ENCODE data around the gene ITGA5. TPM values are rescaled to one million over a fixed set of nuclear protein-coding genes. Genes with fewer than 3 reads are reported as not detected.

Gene ITGA5
- total RNA-seq, 1 experiment from 2014 or later, result 50.6 TPM

DNA sequence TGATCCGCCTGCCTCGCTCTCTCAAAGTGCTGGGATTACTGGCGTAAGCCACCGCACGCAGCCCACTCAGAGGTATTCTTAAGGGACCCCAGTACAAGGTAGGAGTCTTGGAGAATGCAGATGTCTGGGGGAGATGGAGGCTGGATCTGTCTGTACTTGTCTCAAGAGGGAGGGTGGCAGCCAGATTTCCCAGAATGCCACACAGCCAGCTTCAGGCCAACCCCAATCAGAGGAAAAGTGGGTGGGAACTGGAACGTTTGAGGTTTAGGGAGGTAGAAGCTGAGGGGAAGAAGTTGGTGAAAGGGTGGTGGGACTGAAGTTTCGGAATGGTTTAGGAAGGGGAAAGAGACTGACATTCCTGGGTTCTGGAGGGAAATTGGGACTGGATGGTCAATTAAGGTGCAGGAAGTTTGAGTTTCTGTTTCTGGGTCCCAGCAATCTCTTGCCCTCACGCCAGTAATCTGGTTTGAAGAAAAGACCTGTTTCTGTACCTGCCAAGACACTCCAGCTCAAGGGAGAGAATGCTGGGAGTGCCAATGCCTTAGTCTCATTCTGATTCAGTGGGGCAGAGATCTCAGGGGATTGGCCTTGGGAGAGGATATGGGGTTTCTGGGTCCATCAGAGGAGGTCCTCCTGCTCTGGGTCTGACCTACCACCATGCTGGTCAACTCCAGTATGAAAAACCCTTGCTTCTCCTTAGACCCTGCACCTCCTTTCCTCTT is 26.4 kb downstream of the ITGA5 start:
- DNase-seq, result no peak
- H3K4me3 ChIP-seq (ENCODE audit: insufficient read depth, low read depth, low read length), result no peak overlapping the region
- H3K27me3 ChIP-seq (ENCODE audit: control insufficient read depth, insufficient read depth, low read length), result peaks cover 3% of the 10 kb centered on the region
- peaks cover 11% of the 10 kb centered on the region for H3K36me3 ChIP-seq (replicated peaks; ENCODE audit: control insufficient read depth, insufficient read depth, low read length)

DNA sequence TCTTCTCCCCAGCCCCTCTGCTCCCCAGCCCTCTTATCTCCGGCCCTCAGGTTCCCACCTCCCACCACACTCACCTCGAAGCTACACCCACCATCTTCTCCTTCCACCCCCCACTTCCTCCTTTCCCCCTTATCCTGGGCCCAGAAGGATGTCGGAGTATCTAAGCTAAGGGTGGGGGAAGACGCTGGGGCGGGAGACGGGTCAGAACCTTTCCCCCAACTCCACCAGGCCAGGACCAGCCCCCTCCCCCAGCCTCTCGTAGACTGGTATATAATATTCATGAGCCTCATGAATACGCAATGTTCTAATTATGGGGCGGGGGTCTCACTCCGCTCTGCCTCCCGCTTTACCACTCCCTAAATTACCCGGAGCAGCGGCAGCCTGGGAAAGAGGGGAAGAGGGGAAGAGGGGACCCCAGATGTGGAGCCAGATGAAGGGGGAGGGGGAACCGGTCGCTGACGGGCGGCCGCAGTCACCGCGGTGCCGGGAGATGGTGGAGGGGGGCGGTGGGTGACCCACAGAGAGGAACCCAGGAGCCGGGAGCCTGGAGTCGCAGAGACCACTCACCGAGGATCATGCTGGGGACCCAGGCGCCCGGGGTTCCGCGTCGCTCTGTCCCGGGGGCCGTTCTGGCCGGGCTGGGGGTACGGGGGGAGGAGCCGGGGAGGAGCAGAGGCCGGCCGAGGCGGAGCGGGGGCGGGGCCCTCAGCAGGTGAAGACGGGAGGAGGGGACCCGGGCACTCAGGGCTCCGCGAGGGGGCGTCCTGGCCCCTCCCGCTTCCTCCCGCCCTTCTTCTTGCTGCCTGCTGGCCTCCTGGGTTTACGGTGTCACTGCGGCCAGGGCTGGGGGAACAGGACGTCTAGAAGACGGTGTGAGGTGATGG is 28.2 kb downstream of the ITGA5 start:
- peaks cover 3% of the 10 kb centered on the region for H3K27me3 ChIP-seq (ENCODE audit: control insufficient read depth, insufficient read depth, low read length)
- H3K36me3 ChIP-seq (replicated peaks; ENCODE audit: control insufficient read depth, insufficient read depth, low read length), result no peaks in the 10 kb centered on the region
- peak; percentile 99 for DNase-seq
- H3K4me3 ChIP-seq (ENCODE audit: insufficient read depth, low read depth, low read length), result peak overlapping the region; percentile 82

DNA sequence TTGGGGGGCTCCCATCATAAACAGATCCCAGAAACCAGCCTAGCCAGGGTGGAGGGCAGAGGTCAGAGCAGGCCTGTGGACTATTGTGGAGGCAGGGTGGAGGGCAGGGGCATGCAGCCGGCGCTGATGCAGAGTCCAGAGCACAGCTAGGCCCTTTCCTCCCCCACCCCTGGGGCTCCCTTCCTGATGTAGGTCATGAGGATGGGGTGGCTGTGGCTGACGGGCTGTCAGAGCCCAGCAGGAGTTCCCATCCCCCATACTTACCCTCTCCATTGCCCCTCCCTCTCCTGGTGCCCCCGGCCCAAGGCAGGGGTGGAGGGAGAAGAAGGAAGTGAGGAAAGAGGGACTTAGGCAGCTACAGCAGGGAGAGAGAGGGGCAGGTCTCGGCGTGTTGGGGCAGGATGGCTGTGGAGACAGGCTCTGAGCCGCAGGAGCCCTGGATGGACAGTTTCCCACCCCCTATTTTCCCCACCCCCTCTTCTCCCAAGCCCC is 28.8 kb downstream of the ITGA5 start:
- DNase-seq, result peak; percentile 83
- Histone ChIP-seq H3K4me3 (ENCODE audit: insufficient read depth, low read depth, low read length) (peak overlapping the region; percentile 82), H3K27me3 (ENCODE audit: control insufficient read depth, insufficient read depth, low read length) (peaks cover 3% of the 10 kb centered on the region), H3K36me3 (replicated peaks; ENCODE audit: control insufficient read depth, insufficient read depth, low read length) (no peaks in the 10 kb centered on the region)

DNA sequence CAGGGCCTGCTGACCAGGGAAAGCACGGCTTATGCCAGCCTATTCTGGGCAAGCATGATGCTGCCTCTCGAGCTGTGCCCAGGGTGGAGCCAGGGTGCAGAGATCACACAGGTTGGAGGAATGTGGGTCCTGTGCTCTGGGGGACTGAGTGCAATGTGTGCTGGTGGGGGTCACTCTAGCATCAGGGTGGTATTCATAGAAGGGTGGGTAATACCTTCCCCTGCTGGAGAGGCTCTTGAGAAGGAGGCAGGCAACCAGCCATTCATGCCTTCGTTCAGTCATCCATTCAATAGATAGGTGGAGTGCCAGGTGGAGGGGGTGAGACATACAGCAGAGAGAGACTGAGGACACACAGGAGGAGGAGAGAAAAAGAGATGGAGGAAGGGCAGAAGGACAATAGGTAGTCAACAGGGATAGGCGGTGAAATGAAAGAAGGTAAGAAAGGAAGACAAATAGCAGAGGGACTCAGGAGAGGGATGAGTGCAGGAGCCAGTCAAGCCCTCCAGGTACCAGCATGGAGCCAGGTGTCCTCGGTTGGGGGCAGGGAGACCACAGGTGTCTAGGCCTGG is 29.4 kb downstream of the ITGA5 start:
- Histone ChIP-seq H3K27me3 (ENCODE audit: control insufficient read depth, insufficient read depth, low read length) (peaks cover 3% of the 10 kb centered on the region), H3K36me3 (replicated peaks; ENCODE audit: control insufficient read depth, insufficient read depth, low read length) (no peaks in the 10 kb centered on the region), H3K4me3 (ENCODE audit: insufficient read depth, low read depth, low read length) (peak overlapping the region; percentile 82; the same call in 1 of the 2 replicates)
- DNase-seq, result no peak

DNA sequence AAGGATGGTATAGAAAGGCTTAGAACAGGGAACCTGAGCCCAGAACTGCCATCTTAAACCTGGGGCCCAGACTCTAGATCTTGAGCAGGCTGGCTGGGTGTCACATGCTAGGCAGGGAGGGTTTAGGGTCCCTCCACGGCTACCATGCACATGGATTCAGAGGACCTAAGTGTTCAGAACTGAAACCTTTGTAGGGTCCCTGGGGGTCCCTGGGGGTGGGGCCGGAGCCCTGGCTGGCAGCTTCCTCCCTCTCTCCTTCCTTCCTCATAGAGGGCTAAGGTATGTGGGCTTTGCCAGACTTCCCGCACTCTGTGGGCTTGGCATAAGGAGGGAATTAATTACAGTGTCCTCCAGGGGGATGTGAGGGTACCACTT is 29.9 kb downstream of the ITGA5 start:
- H3K4me3 ChIP-seq (ENCODE audit: insufficient read depth, low read depth, low read length), result no peak overlapping the region
- H3K36me3 ChIP-seq (replicated peaks; ENCODE audit: control insufficient read depth, insufficient read depth, low read length), result no peaks in the 10 kb centered on the region
- peaks cover 3% of the 10 kb centered on the region for H3K27me3 ChIP-seq (ENCODE audit: control insufficient read depth, insufficient read depth, low read length)
- peak; percentile 55 for DNase-seq

DNA sequence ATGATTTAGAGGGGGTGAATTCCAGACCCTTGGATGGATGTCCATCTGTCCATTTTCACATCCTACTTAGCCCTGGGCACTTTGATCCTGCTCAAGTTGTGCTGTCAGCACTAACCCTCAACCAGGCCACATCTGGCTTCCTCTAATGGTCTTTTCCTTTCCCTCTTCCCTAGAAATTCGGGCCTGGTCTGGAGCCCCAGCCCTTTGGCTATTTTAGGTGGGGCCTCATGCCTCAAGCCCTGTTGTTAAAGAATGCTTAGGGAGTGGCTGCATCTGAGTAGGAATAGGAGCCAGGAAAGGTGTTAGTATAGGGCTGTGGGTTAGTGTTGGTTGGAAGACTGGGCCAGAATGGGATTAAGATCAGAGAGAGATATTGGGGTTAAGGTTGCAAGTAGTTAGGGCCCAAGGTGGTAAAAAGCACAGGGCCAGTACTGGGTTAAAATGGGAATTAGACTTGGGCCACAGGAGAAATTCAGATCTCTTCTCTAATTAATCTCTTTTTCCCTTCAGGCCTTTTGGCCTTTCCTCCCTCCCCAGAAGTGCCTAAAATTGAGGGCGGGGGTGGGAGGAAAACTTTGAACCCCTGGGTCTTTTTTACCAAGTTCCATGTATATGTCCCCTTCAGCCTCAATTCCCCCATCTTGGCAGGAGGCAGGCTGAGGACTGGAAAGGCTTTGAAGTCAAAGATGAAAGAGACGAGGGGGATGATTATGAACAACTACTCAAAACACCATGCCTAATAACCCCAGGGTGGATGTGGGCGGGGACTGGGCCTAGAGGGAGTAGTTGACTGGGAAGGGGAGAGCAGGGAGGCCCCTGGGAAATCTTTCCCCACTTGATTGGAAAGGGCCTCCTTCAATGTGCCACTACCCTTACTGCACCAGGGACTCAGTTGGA is 30.6 kb downstream of the ITGA5 start:
- H3K4me3 ChIP-seq (ENCODE audit: insufficient read depth, low read depth, low read length), result no peak overlapping the region
- peaks cover 3% of the 10 kb centered on the region for H3K27me3 ChIP-seq (ENCODE audit: control insufficient read depth, insufficient read depth, low read length)
- no peaks in the 10 kb centered on the region; the same call in 1 of the 2 replicates for H3K36me3 ChIP-seq (replicated peaks; ENCODE audit: control insufficient read depth, insufficient read depth, low read length)
- peak; percentile 19 for DNase-seq

DNA sequence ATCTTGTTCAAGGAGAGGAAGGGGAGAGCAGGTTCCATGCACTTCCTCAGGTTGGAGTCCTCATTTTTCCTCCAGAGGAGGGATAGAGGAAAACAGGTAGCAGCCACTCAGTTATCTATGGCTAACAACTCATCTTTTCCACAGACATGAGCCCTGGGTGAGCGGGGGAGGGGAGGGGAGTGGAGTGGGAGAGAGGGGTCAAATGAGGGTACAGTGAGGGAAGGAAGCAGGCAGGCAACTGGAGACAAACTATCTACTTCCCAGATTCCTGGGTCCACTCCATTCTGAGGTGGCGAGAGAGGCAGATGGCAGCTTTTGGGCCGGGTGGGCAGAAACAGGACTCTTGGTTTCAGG is 32.0 kb downstream of the ITGA5 start:
- H3K27me3 ChIP-seq (ENCODE audit: control insufficient read depth, insufficient read depth, low read length), result no peaks in the 10 kb centered on the region; the same call in none of the 2 replicates
- no peak overlapping the region for H3K4me3 ChIP-seq (ENCODE audit: insufficient read depth, low read depth, low read length)
- DNase-seq, result no peak
- no peaks in the 10 kb centered on the region; the same call in 1 of the 2 replicates for H3K36me3 ChIP-seq (replicated peaks; ENCODE audit: control insufficient read depth, insufficient read depth, low read length)

DNA sequence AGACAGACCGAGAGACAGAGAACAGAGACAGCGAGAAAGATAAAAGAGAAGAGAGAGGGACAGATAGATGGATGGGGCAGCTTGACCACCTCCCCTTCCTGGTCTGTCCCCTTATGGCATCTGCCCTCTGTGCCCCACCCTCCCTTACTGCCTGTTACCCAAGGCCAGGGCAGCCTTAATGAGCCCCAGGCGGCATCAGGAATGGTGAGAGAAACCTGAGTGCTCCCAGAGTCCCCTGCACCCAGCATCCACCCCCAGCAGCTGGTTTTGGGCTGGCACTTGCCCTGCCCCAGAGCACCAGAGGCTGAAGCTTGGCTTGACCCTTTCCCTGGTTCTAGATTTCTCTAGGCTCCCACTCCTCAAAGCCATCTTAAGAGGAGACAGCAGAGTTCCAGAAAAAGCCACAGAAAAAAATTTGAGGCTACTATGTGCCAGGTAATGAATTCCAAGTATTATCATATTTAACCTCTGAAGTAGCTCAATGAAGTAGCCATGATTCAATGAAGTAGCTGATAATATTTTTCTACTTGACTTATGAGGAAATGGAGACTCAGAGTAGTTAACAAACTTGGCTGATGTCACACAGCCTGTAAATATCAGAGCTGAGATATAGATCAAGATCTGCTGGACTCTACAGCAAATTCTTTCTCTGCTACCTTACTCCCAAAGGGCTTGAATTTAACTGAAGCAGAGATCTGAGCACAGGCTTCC is 32.5 kb downstream of the ITGA5 start:
- no peaks in the 10 kb centered on the region; the same call in 1 of the 2 replicates for H3K36me3 ChIP-seq (replicated peaks; ENCODE audit: control insufficient read depth, insufficient read depth, low read length)
- no peaks in the 10 kb centered on the region; the same call in 1 of the 2 replicates for H3K27me3 ChIP-seq (ENCODE audit: control insufficient read depth, insufficient read depth, low read length)
- DNase-seq, result no peak
- H3K4me3 ChIP-seq (ENCODE audit: insufficient read depth, low read depth, low read length), result no peak overlapping the region

DNA sequence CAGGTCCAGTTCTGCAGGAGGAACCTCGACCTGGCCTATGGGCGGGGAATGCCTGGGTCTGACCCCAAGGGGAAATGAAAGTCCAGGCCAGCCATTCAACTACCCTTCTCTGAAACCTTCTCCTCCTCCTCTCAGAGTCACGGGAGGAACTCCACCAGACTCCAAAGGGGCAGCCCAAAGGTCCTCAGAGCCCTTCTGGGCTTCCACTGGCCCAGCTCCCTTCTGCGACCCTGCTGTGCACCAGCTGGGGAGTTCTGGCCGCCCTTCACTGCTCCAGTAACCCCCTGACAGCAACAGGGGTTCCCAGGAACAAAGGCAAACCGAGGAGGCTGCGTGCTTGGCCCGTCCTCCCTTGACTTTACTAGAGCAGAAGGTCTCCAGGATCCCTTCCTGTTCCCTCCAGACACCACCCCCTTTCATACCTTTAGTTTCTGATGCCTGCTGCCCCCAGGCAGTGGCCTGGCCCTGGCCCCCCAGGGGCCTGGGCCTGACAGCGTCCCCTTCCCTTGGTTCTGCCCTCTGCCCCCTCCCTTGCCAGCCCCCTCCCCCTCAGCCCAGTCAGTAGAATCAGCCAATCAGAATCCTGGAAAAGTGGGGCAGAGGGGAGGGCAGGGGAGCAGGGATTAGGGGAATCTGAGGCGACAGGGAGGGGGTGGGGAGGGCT is 33.7 kb downstream of the ITGA5 start:
- H3K36me3 ChIP-seq (replicated peaks; ENCODE audit: control insufficient read depth, insufficient read depth, low read length), result no peaks in the 10 kb centered on the region; the same call in 1 of the 2 replicates
- no peaks in the 10 kb centered on the region; the same call in 1 of the 2 replicates for H3K27me3 ChIP-seq (ENCODE audit: control insufficient read depth, insufficient read depth, low read length)
- no peak overlapping the region for H3K4me3 ChIP-seq (ENCODE audit: insufficient read depth, low read depth, low read length)
- peak; percentile 94 for DNase-seq

DNA sequence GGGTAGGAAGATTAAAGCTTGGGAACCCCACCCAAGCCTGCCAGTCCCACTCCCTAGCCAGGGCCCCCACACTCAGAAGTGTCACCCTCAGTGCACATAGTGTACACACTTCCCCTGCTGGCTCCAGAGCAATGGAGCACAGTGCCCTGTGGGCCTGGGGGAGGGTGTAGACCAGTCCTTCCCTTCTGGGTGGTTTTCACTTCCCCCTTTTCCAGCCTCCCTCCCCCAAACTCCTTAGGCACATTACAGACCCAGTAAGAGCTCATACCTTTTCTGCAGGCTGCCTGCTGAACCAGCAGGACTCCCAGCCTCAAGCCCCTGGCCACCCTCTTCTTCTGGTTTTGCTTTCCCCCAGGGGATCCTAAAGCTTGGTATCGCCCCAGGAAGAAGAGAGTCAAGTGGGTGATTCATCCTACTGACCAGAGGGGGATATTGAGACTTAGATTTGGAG is 34.5 kb downstream of the ITGA5 start, which contains the start of gene ZNF385A:
Gene ZNF385A, minus strand, starts transcription at position 143 of the 451 bp plus-strand sequence. CDS start 219 bp downstream, outside the sequence.
- Histone ChIP-seq H3K36me3 (replicated peaks; ENCODE audit: control insufficient read depth, insufficient read depth, low read length) (peaks cover 3% of the 10 kb centered on the region), H3K27me3 (ENCODE audit: control insufficient read depth, insufficient read depth, low read length) (no peaks in the 10 kb centered on the region), H3K4me3 (ENCODE audit: insufficient read depth, low read depth, low read length) (no peak within 1 kb of the TSS)
- DNase-seq, result peak; percentile 63

DNA sequence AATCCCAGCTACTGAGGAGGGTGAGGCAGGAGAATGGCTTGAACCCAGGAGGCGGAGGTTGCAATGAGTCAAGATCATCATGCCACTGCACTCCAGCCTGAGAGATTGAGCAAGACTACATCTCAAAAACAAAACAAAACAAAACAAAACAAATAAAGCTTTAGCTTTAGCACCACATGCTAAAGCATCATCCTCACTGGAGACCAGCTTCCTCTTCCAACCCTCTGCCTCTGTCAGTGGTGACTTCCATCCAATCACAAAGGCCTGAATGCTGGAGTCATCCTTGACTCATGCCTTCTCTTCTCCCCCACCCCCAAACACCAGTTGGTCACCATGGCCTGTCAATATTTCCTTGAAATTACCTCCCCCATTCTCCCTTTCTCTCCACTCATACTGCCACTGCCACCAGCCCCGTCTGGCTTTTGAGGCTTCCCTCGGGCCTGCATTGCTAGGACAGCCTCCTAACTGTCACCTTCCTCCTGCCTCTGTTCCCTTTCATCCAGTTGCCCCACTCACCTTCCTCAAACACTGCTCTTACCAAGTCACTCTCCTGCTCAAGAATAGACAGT is 35.9 kb downstream of the ITGA5 start:
- no peak for DNase-seq
- H3K27me3 ChIP-seq (ENCODE audit: control insufficient read depth, insufficient read depth, low read length), result peaks cover 5% of the 10 kb centered on the region
- no peak overlapping the region for H3K4me3 ChIP-seq (ENCODE audit: insufficient read depth, low read depth, low read length)
- peaks cover 3% of the 10 kb centered on the region for H3K36me3 ChIP-seq (replicated peaks; ENCODE audit: control insufficient read depth, insufficient read depth, low read length)

DNA sequence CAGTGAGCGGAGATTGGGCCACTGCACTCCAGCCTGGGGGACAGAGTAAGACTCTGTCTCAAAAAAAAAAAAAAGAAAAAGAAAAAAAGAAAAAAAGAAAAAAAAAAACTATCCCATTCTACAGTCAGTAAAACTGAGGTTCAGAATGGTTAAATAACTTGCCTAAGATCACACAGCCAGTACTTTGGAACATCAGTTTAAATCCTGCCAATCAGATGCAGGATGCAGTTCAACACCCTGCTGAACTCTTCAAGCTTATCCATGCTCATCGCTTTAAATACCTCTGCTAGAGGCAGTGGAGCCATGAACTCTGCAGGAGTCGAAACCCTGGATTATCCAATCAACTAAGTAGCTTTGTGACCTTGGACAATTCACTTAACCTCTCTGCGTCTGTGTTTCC is 37.9 kb downstream of the ITGA5 start:
- peaks cover 3% of the 10 kb centered on the region for H3K36me3 ChIP-seq (replicated peaks; ENCODE audit: control insufficient read depth, insufficient read depth, low read length)
- peaks cover 7% of the 10 kb centered on the region for H3K27me3 ChIP-seq (ENCODE audit: control insufficient read depth, insufficient read depth, low read length)
- no peak overlapping the region for H3K4me3 ChIP-seq (ENCODE audit: insufficient read depth, low read depth, low read length)
- DNase-seq, result no peak
